ENCODE data around the gene QSER1. TPM values are rescaled to one million over a fixed set of nuclear protein-coding genes. Genes with fewer than 3 reads are reported as not detected.
A peak's percentile ranks its signal among the peaks of the same experiment; 100 is the strongest.
"Not testable (repeated sequence)": the region's sequence is repeated elsewhere in the genome, so short reads cannot be mapped to it uniquely, and the experiment has no call there.

QSER1 gene
- total RNA-seq, 1 donor from 2014 or later: 75.3 TPM

- H3K36me3 Mint-ChIP-seq (ENCODE audit: unreplicated experiment): no peaks in the 10 kb centered on the region
- no peak overlapping the region for H3K4me3 Mint-ChIP-seq (ENCODE audit: unreplicated experiment)
- H3K27ac Mint-ChIP-seq (ENCODE audit: unreplicated experiment): no peak overlapping the region
- H3K27me3 Mint-ChIP-seq (ENCODE audit: unreplicated experiment): no peaks in the 10 kb centered on the region
- H3K4me1 Mint-ChIP-seq (ENCODE audit: low read depth, unreplicated experiment): no peaks in the 10 kb centered on the region
- no peak for DNase-seq
- TF ChIP-seq CTCF (IDR thresholded peaks at IDR 0.05; ENCODE audit: partially characterized antibody, unreplicated experiment): no peak
- H3K9me3 Mint-ChIP-seq (ENCODE audit: unreplicated experiment): no peaks in the 10 kb centered on the region
Observed at GRCh38 chr11:32852207-32852606, 40.4 kb upstream of the QSER1 start.

- no peaks in the 10 kb centered on the region for H3K4me1 Mint-ChIP-seq (ENCODE audit: low read depth, unreplicated experiment)
- no peaks in the 10 kb centered on the region for H3K27me3 Mint-ChIP-seq (ENCODE audit: unreplicated experiment)
- no peak overlapping the region for H3K27ac Mint-ChIP-seq (ENCODE audit: unreplicated experiment)
- H3K4me3 Mint-ChIP-seq (ENCODE audit: unreplicated experiment): no peak overlapping the region
- no peaks in the 10 kb centered on the region for H3K36me3 Mint-ChIP-seq (ENCODE audit: unreplicated experiment)
- DNase-seq: no peak
- no peak for TF ChIP-seq CTCF (IDR thresholded peaks at IDR 0.05; ENCODE audit: partially characterized antibody, unreplicated experiment)
- H3K9me3 Mint-ChIP-seq (ENCODE audit: unreplicated experiment): no peaks in the 10 kb centered on the region
Observed at GRCh38 chr11:32855601-32856000, 37.0 kb upstream of the QSER1 start.

- no peak for DNase-seq
- no peak overlapping the region for H3K27ac Mint-ChIP-seq (ENCODE audit: unreplicated experiment)
- no peaks in the 10 kb centered on the region for H3K27me3 Mint-ChIP-seq (ENCODE audit: unreplicated experiment)
- H3K4me1 Mint-ChIP-seq (ENCODE audit: low read depth, unreplicated experiment): no peaks in the 10 kb centered on the region
- no peak overlapping the region for H3K4me3 Mint-ChIP-seq (ENCODE audit: unreplicated experiment)
- no peaks in the 10 kb centered on the region for H3K9me3 Mint-ChIP-seq (ENCODE audit: unreplicated experiment)
- no peaks in the 10 kb centered on the region for H3K36me3 Mint-ChIP-seq (ENCODE audit: unreplicated experiment)
- TF ChIP-seq CTCF (IDR thresholded peaks at IDR 0.05; ENCODE audit: partially characterized antibody, unreplicated experiment): peak; percentile 37
Observed at GRCh38 chr11:32858731-32859130, 33.9 kb upstream of the QSER1 start.

- Mint-ChIP-seq H3K27ac (ENCODE audit: unreplicated experiment) (no peak overlapping the region), H3K4me1 (ENCODE audit: low read depth, unreplicated experiment) (no peaks in the 10 kb centered on the region), H3K27me3 (ENCODE audit: unreplicated experiment) (peaks cover 3% of the 10 kb centered on the region), H3K9me3 (ENCODE audit: unreplicated experiment) (no peaks in the 10 kb centered on the region), H3K4me3 (ENCODE audit: unreplicated experiment) (no peak overlapping the region), H3K36me3 (ENCODE audit: unreplicated experiment) (no peaks in the 10 kb centered on the region)
- TF ChIP-seq CTCF (IDR thresholded peaks at IDR 0.05; ENCODE audit: partially characterized antibody, unreplicated experiment): no peak
- DNase-seq: no peak
Observed at GRCh38 chr11:32861850-32862577, 30.6 kb upstream of the QSER1 start.

GRCh38 chr11:32864555-32864954 is 28.1 kb upstream of the QSER1 start:
- no peak overlapping the region for H3K27ac Mint-ChIP-seq (ENCODE audit: unreplicated experiment)

GRCh38 chr11:32868752-32869151 is 23.9 kb upstream of the QSER1 start:
- DNase-seq; H3K4me3 Mint-ChIP-seq (ENCODE audit: unreplicated experiment); H3K36me3 Mint-ChIP-seq (ENCODE audit: unreplicated experiment); H3K9me3 Mint-ChIP-seq (ENCODE audit: unreplicated experiment); H3K27ac Mint-ChIP-seq (ENCODE audit: unreplicated experiment); H3K4me1 Mint-ChIP-seq (ENCODE audit: low read depth, unreplicated experiment); H3K27me3 Mint-ChIP-seq (ENCODE audit: unreplicated experiment): not testable (repeated sequence)

More at GRCh38 chr11:32864555-32864954, 28.1 kb upstream of the QSER1 start:
- TF ChIP-seq CTCF (IDR thresholded peaks at IDR 0.05; ENCODE audit: partially characterized antibody, unreplicated experiment): no peak
- peaks cover 3% of the 10 kb centered on the region for H3K27me3 Mint-ChIP-seq (ENCODE audit: unreplicated experiment)
- DNase-seq: no peak
- no peaks in the 10 kb centered on the region for H3K4me1 Mint-ChIP-seq (ENCODE audit: low read depth, unreplicated experiment)
- H3K9me3 Mint-ChIP-seq (ENCODE audit: unreplicated experiment): no peaks in the 10 kb centered on the region
- no peaks in the 10 kb centered on the region for H3K36me3 Mint-ChIP-seq (ENCODE audit: unreplicated experiment)
- H3K4me3 Mint-ChIP-seq (ENCODE audit: unreplicated experiment): no peak overlapping the region
